ENCODE measurements around the gene ARID5B. TPM values are rescaled to one million over a fixed set of nuclear protein-coding genes. Genes with fewer than 3 reads are reported as not detected.

The ARID5B gene
- total RNA-seq, 2 experiments from 2014 or later, result 26.7 to 28.3 TPM

- DNase-seq, result peak; percentile 50
- intact Hi-C loops (cut with micrococcal nuclease), result no loop called here
- POLR2A ChIA-PET, result interaction anchor here (1.7 kb wide), 1 partner anchor 12 kb away, joined by 4 read pairs; no protein-coding TSS in a partner anchor
Observed at GRCh38 chr10:61897671-61898434, 3.6 kb upstream of the ARID5B start.

GRCh38 chr10:61898435-61898778, 3.1 kb upstream of the ARID5B start:
- peak overlapping the region; percentile 97 for H3K27ac Mint-ChIP-seq
- H3K4me3 Mint-ChIP-seq, result no peak overlapping the region
- TF ChIP-seq CTCF (IDR thresholded peaks at IDR 0.05), result no peak
- H3K36me3 Mint-ChIP-seq (ENCODE audit: low read depth), result peaks cover 7% of the 10 kb centered on the region
- peaks cover 40% of the 10 kb centered on the region for H3K4me1 Mint-ChIP-seq (ENCODE audit: low read depth)
- no peak for ATAC-seq
- DNase-seq, result no peak
- H3K9me3 Mint-ChIP-seq, result no peaks in the 10 kb centered on the region
- intact Hi-C loops (cut with micrococcal nuclease), result no loop called here
- no peaks in the 10 kb centered on the region for H3K27me3 Mint-ChIP-seq
- ChIA-PET CTCF (interaction anchor here (0.8 to 11.0 kb wide), 8 partner anchors 14 to 367 kb away, joined by 3 to 68 read pairs (median 9); no protein-coding TSS in a partner anchor), POLR2A (interaction anchor here (2.2 to 3.2 kb wide), 2 partner anchors 36 to 286 kb away, joined by 7 to 12 read pairs; no protein-coding TSS in a partner anchor)

More at GRCh38 chr10:61897671-61898434, 3.6 kb upstream of the ARID5B start:
- no peaks in the 10 kb centered on the region for H3K9me3 Mint-ChIP-seq
- no peak for ATAC-seq
- no peak for TF ChIP-seq CTCF (IDR thresholded peaks at IDR 0.05)
- H3K27me3 Mint-ChIP-seq, result no peaks in the 10 kb centered on the region
- H3K36me3 Mint-ChIP-seq (ENCODE audit: low read depth), result peaks cover 7% of the 10 kb centered on the region
- peak overlapping the region; percentile 55 for H3K4me3 Mint-ChIP-seq
- peaks cover 40% of the 10 kb centered on the region for H3K4me1 Mint-ChIP-seq (ENCODE audit: low read depth)
- H3K27ac Mint-ChIP-seq, result peak overlapping the region; percentile 97
- CTCF ChIA-PET, result interaction anchor here (1.0 to 11.0 kb wide), 17 partner anchors 9 to 368 kb away, joined by 3 to 68 read pairs (median 6); no protein-coding TSS in a partner anchor

GRCh38 chr10:61899069-61899531, 2.4 kb upstream of the ARID5B start:
- POLR2A ChIA-PET, result interaction anchor here (0.6 to 8.8 kb wide), 13 partner anchors 17 to 1121 kb away, joined by 3 to 137 read pairs (median 6); partner anchors contain the start of gene CDK1
- no peak for ATAC-seq

GRCh38 chr10:61899663-61899996, 1.9 kb upstream of the ARID5B start:
- H3K9me3 Mint-ChIP-seq, result no peaks in the 10 kb centered on the region
- peaks cover 11% of the 10 kb centered on the region for H3K36me3 Mint-ChIP-seq (ENCODE audit: low read depth)
- intact Hi-C loops (cut with micrococcal nuclease), result no loop called here
- H3K27me3 Mint-ChIP-seq, result no peaks in the 10 kb centered on the region
- ChIA-PET CTCF (interaction anchor here (1.2 to 11.0 kb wide), 8 partner anchors 36 to 345 kb away, joined by 3 to 98 read pairs (median 7); no protein-coding TSS in a partner anchor), POLR2A (interaction anchor here (1.1 to 8.8 kb wide), 14 partner anchors 17 to 1121 kb away, joined by 3 to 137 read pairs (median 6); partner anchors contain the start of gene CDK1)
- H3K4me3 Mint-ChIP-seq, result peak overlapping the region; percentile 86
- DNase-seq (no peak), ATAC-seq (no peak)
- H3K4me1 Mint-ChIP-seq (ENCODE audit: low read depth), result peaks cover 35% of the 10 kb centered on the region
- peak overlapping the region; percentile 97 for H3K27ac Mint-ChIP-seq
- TF ChIP-seq CTCF (IDR thresholded peaks at IDR 0.05), result no peak

More at GRCh38 chr10:61899069-61899531, 2.4 kb upstream of the ARID5B start:
- H3K9me3 Mint-ChIP-seq, result no peaks in the 10 kb centered on the region
- H3K4me1 Mint-ChIP-seq (ENCODE audit: low read depth), result peaks cover 36% of the 10 kb centered on the region
- intact Hi-C loops (cut with micrococcal nuclease), result no loop called here
- CTCF ChIA-PET, result interaction anchor here (0.8 to 11.0 kb wide), 9 partner anchors 17 to 346 kb away, joined by 3 to 98 read pairs (median 7); no protein-coding TSS in a partner anchor
- peak overlapping the region; percentile 86 for H3K4me3 Mint-ChIP-seq
- TF ChIP-seq CTCF (IDR thresholded peaks at IDR 0.05), result no peak
- peak overlapping the region; percentile 97 for H3K27ac Mint-ChIP-seq
- DNase-seq, result no peak
- no peaks in the 10 kb centered on the region for H3K27me3 Mint-ChIP-seq
- peaks cover 8% of the 10 kb centered on the region for H3K36me3 Mint-ChIP-seq (ENCODE audit: low read depth)
